Measurements from ENCODE around the gene C11orf86. TPM values are rescaled to one million over a fixed set of nuclear protein-coding genes. Genes with fewer than 3 reads are reported as not detected.

C11orf86 gene
- total RNA-seq, 1 donor from 2014 or later: not detected

DNA sequence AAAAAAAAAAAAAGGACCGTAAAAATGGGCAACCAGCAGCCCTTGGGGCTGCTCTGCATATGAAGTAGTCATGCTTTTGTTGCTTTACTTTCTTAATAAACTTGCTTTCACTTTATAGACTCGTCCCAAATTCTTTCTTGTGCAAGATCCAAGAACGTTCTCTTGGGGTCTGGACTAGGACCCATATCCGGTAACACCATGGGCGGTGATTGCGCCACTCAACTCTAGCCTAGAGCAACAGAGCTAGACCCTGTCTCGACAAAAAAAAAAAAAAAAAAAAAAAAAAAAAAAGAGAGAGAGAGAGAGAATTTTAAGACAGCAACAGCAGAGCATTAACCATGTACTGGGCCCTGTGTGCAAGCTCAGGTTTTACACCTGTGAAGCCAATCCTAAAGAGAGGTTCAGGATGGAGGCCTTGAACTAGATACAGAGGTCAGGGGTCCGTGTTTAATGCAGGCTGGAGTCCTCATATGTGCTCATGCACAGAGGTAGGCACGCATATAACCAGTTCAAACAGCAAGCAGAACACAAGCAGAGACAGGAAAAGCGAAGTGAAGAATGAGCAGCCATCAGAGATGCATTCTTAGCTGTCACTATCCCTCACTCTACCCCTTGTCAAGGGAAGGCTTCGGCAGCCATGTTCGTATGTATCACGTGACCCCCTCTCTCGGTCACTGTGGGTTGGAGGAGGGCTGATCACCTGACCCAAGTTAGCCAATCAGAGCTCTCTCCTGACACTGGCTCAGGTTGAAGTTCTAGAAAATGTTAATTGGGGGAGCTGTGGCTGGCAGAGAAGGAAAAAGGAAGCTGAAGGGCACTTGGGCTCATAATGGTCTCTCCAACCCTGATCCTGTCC lies 31.2 kb downstream of the C11orf86 start:
- Histone ChIP-seq H3K27me3 (ENCODE audit: control insufficient read depth in 3 of 3, insufficient read depth in 3 of 3, low read length in 3 of 3) (no peaks in the 10 kb centered on the region), H3K4me1 (ENCODE audit: control insufficient read depth in 3 of 3, insufficient read depth in 3 of 3, low read length in 3 of 3) (no peaks in the 10 kb centered on the region), H3K9me3 (ENCODE audit: control insufficient read depth in 3 of 3, low read length in 3 of 3) (no peaks in the 10 kb centered on the region), H3K9ac (ENCODE audit: low read depth in 1 of 3, low read length in 3 of 3) (no peak overlapping the region), H3K36me3 (ENCODE audit: control insufficient read depth in 3 of 3, insufficient read depth in 3 of 3, low read length in 3 of 3) (no peaks in the 10 kb centered on the region), H3K4me3 (ENCODE audit: low read length in 3 of 3) (no peak overlapping the region), H3K27ac (ENCODE audit: low read depth, low read length) (no peak overlapping the region)

DNA sequence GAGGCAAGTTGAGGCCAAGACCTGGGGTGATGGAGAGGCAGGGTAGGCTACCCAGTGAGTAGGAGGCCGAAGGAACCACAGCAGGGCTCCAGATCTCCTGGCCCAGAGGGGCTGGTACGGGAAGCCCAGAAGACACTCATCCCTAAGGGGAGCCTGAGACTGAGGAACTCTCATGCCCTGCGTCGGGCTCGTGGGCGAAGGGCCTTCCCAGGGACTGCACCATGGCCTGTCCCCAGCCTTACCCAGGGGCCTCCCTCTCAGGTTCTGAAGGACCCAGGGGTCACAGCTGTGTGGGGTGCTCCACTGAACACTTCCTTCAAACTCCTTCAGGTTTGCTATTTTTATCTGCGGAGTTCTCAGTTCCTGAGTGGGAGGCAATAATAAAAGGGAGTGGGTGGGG lies 32.0 kb downstream of the C11orf86 start:
- no peaks in the 10 kb centered on the region for H3K4me1 ChIP-seq (ENCODE audit: control insufficient read depth in 3 of 3, insufficient read depth in 3 of 3, low read length in 3 of 3)
- H3K4me3 ChIP-seq (ENCODE audit: low read length in 3 of 3): no peak overlapping the region
- no peak overlapping the region for H3K9ac ChIP-seq (ENCODE audit: low read depth in 1 of 3, low read length in 3 of 3)
- no peaks in the 10 kb centered on the region for H3K36me3 ChIP-seq (ENCODE audit: control insufficient read depth in 3 of 3, insufficient read depth in 3 of 3, low read length in 3 of 3)
- no peak overlapping the region for H3K27ac ChIP-seq (ENCODE audit: low read depth, low read length)
- H3K9me3 ChIP-seq (ENCODE audit: control insufficient read depth in 3 of 3, low read length in 3 of 3): no peaks in the 10 kb centered on the region
- no peaks in the 10 kb centered on the region for H3K27me3 ChIP-seq (ENCODE audit: control insufficient read depth in 3 of 3, insufficient read depth in 3 of 3, low read length in 3 of 3)

DNA sequence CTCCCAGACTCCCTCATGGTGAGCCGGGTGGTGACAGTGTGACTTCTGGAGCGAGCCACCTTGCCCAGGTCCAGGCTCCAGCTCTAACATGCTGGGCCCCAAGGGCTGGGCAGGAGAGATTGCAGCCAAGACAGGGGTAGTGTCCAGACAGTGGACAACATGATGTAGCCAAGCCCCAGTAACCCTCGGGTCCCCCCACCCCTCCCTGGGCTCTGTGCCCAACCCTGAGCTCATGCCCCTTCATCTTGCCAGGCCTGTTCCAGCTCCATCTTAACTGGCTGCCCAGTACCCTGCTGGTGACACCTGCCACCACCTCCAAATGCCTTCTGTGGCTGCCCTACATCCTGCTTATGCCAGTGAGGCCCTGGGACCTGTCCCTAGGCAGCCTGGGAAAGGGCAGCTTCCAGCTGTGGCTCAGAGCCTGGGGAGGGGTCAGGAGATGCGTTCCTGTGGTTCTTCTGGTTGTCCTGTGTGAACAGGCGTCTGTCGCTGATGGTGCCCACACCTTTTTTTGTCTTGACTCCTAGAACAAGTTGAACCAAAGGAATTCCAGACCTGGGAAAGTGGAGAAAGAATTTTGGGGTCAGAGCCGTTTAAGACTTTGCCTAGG lies 35.3 kb downstream of the C11orf86 start:
- H3K27ac ChIP-seq (ENCODE audit: low read depth, low read length): no peak overlapping the region
- no peak overlapping the region for H3K9ac ChIP-seq (ENCODE audit: low read depth in 1 of 3, low read length in 3 of 3)
- H3K4me3 ChIP-seq (ENCODE audit: low read length in 3 of 3): no peak overlapping the region
- H3K9me3 ChIP-seq (ENCODE audit: control insufficient read depth in 3 of 3, low read length in 3 of 3): no peaks in the 10 kb centered on the region
- H3K4me1 ChIP-seq (ENCODE audit: control insufficient read depth in 3 of 3, insufficient read depth in 3 of 3, low read length in 3 of 3): no peaks in the 10 kb centered on the region
- H3K27me3 ChIP-seq (ENCODE audit: control insufficient read depth in 3 of 3, insufficient read depth in 3 of 3, low read length in 3 of 3): peaks cover 0 to 3% (median 0%) of the 10 kb centered on the region in 3 donors
- no peaks in the 10 kb centered on the region for H3K36me3 ChIP-seq (ENCODE audit: control insufficient read depth in 3 of 3, insufficient read depth in 3 of 3, low read length in 3 of 3)

DNA sequence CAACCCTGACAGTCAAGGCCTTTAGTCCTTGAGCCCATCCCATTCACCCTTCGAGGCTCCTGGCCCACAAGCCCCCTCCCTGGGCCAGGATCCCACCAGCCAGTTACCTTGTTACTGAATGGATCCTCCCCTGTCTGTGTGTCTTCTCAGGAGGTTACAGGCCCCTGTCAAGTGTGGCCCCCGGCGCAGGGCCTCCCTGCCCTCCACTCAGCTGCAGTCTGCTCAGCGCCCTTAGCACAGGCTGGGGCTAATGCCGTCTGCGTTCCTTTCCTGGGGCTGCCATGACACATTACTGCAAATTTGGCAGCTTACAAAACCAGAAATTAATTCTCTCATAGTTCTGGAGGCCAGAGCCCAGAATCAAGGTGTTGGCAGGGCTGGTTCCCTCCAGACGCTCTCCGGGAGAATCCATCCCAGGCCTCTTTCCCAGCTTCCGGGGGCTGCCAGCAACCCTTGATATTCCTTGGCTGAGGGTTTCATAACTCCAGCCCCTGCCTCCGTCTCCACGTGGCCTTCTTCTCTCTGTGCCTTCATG lies 38.5 kb downstream of the C11orf86 start:
- H3K9ac ChIP-seq (ENCODE audit: low read depth in 1 of 3, low read length in 3 of 3): no peak overlapping the region
- no peaks in the 10 kb centered on the region for H3K9me3 ChIP-seq (ENCODE audit: control insufficient read depth in 3 of 3, low read length in 3 of 3)
- no peaks in the 10 kb centered on the region for H3K36me3 ChIP-seq (ENCODE audit: control insufficient read depth in 3 of 3, insufficient read depth in 3 of 3, low read length in 3 of 3)
- peaks cover 0 to 3% (median 0%) of the 10 kb centered on the region in 3 donors for H3K27me3 ChIP-seq (ENCODE audit: control insufficient read depth in 3 of 3, insufficient read depth in 3 of 3, low read length in 3 of 3)
- no peak overlapping the region for H3K27ac ChIP-seq (ENCODE audit: low read depth, low read length)
- no peak overlapping the region for H3K4me3 ChIP-seq (ENCODE audit: low read length in 3 of 3)
- H3K4me1 ChIP-seq (ENCODE audit: control insufficient read depth in 3 of 3, insufficient read depth in 3 of 3, low read length in 3 of 3): no peaks in the 10 kb centered on the region

DNA sequence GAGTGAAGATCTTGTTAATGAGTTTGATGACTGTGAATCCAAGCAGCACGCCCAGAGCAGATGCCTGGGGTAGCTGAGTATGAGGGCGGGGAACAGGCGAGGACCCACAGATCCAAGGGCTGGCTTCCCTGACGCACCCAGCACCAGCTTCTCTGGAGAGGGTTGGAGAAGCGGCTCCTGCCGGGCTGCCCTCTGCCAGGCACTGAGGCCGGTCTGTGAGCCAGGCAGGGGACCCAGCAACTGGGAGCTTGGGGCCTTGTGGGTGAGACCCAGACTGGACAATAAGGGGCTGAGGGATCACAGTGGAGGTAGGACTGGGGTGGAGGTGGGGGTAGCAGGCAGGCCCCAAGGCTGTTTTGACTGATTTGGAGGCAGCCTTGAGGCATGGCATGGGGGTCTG lies 39.2 kb downstream of the C11orf86 start:
- no peaks in the 10 kb centered on the region for H3K36me3 ChIP-seq (ENCODE audit: control insufficient read depth in 3 of 3, insufficient read depth in 3 of 3, low read length in 3 of 3)
- H3K4me1 ChIP-seq (ENCODE audit: control insufficient read depth in 3 of 3, insufficient read depth in 3 of 3, low read length in 3 of 3): no peaks in the 10 kb centered on the region
- H3K27me3 ChIP-seq (ENCODE audit: control insufficient read depth in 3 of 3, insufficient read depth in 3 of 3, low read length in 3 of 3): peaks cover 0 to 3% (median 0%) of the 10 kb centered on the region in 3 donors
- no peaks in the 10 kb centered on the region for H3K9me3 ChIP-seq (ENCODE audit: control insufficient read depth in 3 of 3, low read length in 3 of 3)
- no peak overlapping the region for H3K27ac ChIP-seq (ENCODE audit: low read depth, low read length)
- H3K9ac ChIP-seq (ENCODE audit: low read depth in 1 of 3, low read length in 3 of 3): no peak overlapping the region
- H3K4me3 ChIP-seq (ENCODE audit: low read length in 3 of 3): no peak overlapping the region

DNA sequence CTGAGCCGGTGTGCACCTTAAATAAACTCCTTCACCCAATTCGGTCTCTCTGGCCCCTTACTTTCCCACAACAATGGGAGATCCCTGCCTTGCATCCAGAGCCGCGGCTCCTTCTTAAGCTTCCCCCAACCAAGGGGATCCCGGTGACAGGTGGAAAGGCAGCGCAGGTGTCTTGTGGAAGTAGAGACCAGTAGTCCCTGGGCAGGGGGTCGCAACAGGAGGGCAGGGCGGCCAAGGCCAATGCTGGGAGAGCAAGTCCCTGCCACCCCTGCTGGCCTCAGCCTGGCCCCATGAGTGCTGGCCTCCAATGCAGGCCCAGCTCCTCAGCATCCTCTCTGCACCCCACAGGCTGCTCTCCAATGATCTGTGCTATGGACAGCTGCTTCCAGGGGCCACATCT lies 39.9 kb downstream of the C11orf86 start:
- H3K4me1 ChIP-seq (ENCODE audit: control insufficient read depth in 3 of 3, insufficient read depth in 3 of 3, low read length in 3 of 3): no peaks in the 10 kb centered on the region
- no peak overlapping the region for H3K4me3 ChIP-seq (ENCODE audit: low read length in 3 of 3)
- H3K36me3 ChIP-seq (ENCODE audit: control insufficient read depth in 3 of 3, insufficient read depth in 3 of 3, low read length in 3 of 3): no peaks in the 10 kb centered on the region
- H3K27ac ChIP-seq (ENCODE audit: low read depth, low read length): no peak overlapping the region
- H3K9me3 ChIP-seq (ENCODE audit: control insufficient read depth in 3 of 3, low read length in 3 of 3): no peaks in the 10 kb centered on the region
- H3K27me3 ChIP-seq (ENCODE audit: control insufficient read depth in 3 of 3, insufficient read depth in 3 of 3, low read length in 3 of 3): peaks cover 0 to 3% (median 0%) of the 10 kb centered on the region in 3 donors
- H3K9ac ChIP-seq (ENCODE audit: low read depth in 1 of 3, low read length in 3 of 3): no peak overlapping the region

DNA sequence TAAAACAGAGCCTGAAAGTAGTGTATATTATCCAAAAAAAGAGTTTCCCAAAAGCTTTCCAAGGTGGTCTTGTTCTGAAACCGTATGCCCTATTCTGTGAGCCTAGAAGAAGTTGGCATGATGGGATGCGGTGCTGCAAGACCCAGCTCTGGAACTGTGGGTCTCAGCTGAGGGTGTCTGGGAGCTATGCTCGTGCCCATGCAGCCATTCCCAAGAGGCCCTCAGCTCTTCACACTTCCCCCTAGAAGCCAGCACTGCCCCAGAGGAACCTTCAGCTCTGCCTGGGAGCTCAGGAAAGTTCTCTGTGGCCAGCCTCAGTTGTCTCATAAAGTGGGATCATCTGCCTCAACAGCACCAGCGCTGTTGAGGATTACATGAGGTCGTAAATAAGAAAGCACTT lies 41.4 kb downstream of the C11orf86 start:
- no peaks in the 10 kb centered on the region for H3K4me1 ChIP-seq (ENCODE audit: control insufficient read depth in 3 of 3, insufficient read depth in 3 of 3, low read length in 3 of 3)
- H3K9me3 ChIP-seq (ENCODE audit: control insufficient read depth in 3 of 3, low read length in 3 of 3): no peaks in the 10 kb centered on the region

DNA sequence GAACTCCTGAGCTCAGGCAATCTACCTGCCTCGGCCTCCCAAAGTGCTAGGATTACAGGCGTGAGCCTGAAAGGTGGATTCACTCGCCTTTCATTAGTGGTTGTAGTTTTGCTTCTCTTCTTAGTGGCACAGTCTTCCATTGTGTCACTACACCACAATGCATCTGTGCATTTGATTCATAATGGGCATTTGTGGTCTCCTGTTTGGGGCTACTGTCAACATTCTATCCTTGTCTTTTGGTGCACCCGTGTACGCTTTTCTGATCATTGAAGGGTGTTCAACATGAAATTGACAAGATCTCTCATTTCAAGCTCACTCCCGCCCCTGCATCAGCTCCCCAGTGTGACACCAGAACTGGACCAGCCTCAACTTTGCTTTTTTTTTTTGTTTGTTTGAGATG lies 45.8 kb downstream of the C11orf86 start:
- Histone ChIP-seq H3K27me3 (ENCODE audit: control insufficient read depth in 3 of 3, insufficient read depth in 3 of 3, low read length in 3 of 3) (peaks cover 23 to 26% (median 24%) of the 10 kb centered on the region in 3 donors), H3K27ac (ENCODE audit: low read depth, low read length) (no peak overlapping the region)

More for the DNA sequence above, 41.4 kb downstream of the C11orf86 start:
- H3K36me3 ChIP-seq (ENCODE audit: control insufficient read depth in 3 of 3, insufficient read depth in 3 of 3, low read length in 3 of 3): no peaks in the 10 kb centered on the region
- no peak overlapping the region for H3K4me3 ChIP-seq (ENCODE audit: low read length in 3 of 3)
- H3K9ac ChIP-seq (ENCODE audit: low read depth in 1 of 3, low read length in 3 of 3): no peak overlapping the region
- peaks cover 0 to 3% (median 0%) of the 10 kb centered on the region in 3 donors for H3K27me3 ChIP-seq (ENCODE audit: control insufficient read depth in 3 of 3, insufficient read depth in 3 of 3, low read length in 3 of 3)
- no peak overlapping the region for H3K27ac ChIP-seq (ENCODE audit: low read depth, low read length)

DNA sequence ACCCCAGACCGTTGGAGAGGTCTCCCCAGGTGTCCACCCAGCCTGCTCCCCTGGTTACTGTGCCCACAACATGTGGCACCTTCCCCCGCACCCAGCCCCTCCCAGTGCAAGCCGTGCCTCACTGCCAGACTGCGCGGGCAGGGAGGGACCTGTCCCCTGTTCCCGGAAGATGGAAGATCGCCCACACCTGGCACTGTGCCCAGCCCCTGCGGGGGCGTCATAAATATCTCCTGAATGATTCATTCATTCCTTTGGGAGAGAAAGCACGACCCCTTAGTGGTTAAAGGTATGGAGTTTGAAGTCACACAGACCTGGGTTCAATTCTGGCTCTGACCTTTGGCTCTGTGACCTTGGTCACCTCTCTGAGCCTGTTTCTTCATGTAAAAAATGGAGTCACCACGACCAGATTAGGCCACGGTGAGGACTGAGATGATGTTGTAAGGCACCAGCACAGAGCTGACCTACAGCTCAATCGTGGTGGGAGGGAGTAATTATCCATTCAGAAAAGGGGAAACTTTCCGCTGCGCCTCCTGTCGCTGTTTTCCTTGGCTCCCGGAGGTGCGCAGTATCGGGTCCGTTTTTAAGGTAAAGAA lies 47.3 kb downstream of the C11orf86 start:
- Histone ChIP-seq H3K4me1 (ENCODE audit: control insufficient read depth in 3 of 3, insufficient read depth in 3 of 3, low read length in 3 of 3) (peaks cover 0 to 12% (median 11%) of the 10 kb centered on the region in 3 donors), H3K27me3 (ENCODE audit: control insufficient read depth in 3 of 3, insufficient read depth in 3 of 3, low read length in 3 of 3) (peaks cover 23 to 26% (median 24%) of the 10 kb centered on the region in 3 donors), H3K27ac (ENCODE audit: low read depth, low read length) (no peak overlapping the region), H3K4me3 (ENCODE audit: low read length in 3 of 3) (peak overlapping the region; percentile 48 to 70 (median 57)), H3K36me3 (ENCODE audit: control insufficient read depth in 3 of 3, insufficient read depth in 3 of 3, low read length in 3 of 3) (no peaks in the 10 kb centered on the region), H3K9ac (ENCODE audit: low read depth in 1 of 3, low read length in 3 of 3) (peak overlapping the region in 1 of 3 donors; percentile 45), H3K9me3 (ENCODE audit: control insufficient read depth in 3 of 3, low read length in 3 of 3) (no peaks in the 10 kb centered on the region)

More for the DNA sequence above, 45.8 kb downstream of the C11orf86 start:
- Histone ChIP-seq H3K9me3 (ENCODE audit: control insufficient read depth in 3 of 3, low read length in 3 of 3) (no peaks in the 10 kb centered on the region), H3K4me1 (ENCODE audit: control insufficient read depth in 3 of 3, insufficient read depth in 3 of 3, low read length in 3 of 3) (peaks cover 0 to 12% (median 11%) of the 10 kb centered on the region in 3 donors), H3K4me3 (ENCODE audit: low read length in 3 of 3) (no peak overlapping the region), H3K36me3 (ENCODE audit: control insufficient read depth in 3 of 3, insufficient read depth in 3 of 3, low read length in 3 of 3) (no peaks in the 10 kb centered on the region), H3K9ac (ENCODE audit: low read depth in 1 of 3, low read length in 3 of 3) (no peak overlapping the region)

All from skeletal muscle tissue (tissue), 4 donors.